WI38 (cell line): Measurements from ENCODE around the gene ERCC6L2.

Experiments used
- H3K4me3 ChIP-seq: 2 replicates; pipeline ENCODE4 v1.5.1; 2011; ENCODE audit warnings: low read depth, mild to moderate bottlenecking, control low read depth, low read length
- CTCF ChIP-seq: IDR thresholded peaks from 2 replicates; pipeline ENCODE4 v1.5.1; 2012; ENCODE audit warnings: low read depth, mild to moderate bottlenecking, control low read depth, low read length

ERCC6L2 gene

GRCh38 chr9:95835393-95835792, 40.1 kb upstream of the ERCC6L2 start:
- TF ChIP-seq CTCF = no peak
- H3K4me3 ChIP-seq = no peak overlapping the region

GRCh38 chr9:95836072-95836471, 39.4 kb upstream of the ERCC6L2 start:
- H3K4me3 ChIP-seq = no peak overlapping the region
- TF ChIP-seq CTCF = no peak

- TF ChIP-seq CTCF = no peak
- H3K4me3 ChIP-seq = no peak overlapping the region
These were observed 36.5 kb upstream of the ERCC6L2 start for GRCh38 chr9:95839012-95839411.

GRCh38 chr9:95840074-95840473, 35.4 kb upstream of the ERCC6L2 start:
- TF ChIP-seq CTCF = no peak
- no peak overlapping the region for H3K4me3 ChIP-seq

GRCh38 chr9:95841377-95841776, 34.1 kb upstream of the ERCC6L2 start:
- no peak for TF ChIP-seq CTCF
- no peak overlapping the region for H3K4me3 ChIP-seq

GRCh38 chr9:95845751-95846150, 29.7 kb upstream of the ERCC6L2 start:
- TF ChIP-seq CTCF = no peak
- H3K4me3 ChIP-seq = no peak overlapping the region

GRCh38 chr9:95848764-95849163, 26.7 kb upstream of the ERCC6L2 start:
- H3K4me3 ChIP-seq = no peak overlapping the region
- no peak for TF ChIP-seq CTCF
